ENCODE results near the gene ZNF70.

Gene ZNF70

DNA sequence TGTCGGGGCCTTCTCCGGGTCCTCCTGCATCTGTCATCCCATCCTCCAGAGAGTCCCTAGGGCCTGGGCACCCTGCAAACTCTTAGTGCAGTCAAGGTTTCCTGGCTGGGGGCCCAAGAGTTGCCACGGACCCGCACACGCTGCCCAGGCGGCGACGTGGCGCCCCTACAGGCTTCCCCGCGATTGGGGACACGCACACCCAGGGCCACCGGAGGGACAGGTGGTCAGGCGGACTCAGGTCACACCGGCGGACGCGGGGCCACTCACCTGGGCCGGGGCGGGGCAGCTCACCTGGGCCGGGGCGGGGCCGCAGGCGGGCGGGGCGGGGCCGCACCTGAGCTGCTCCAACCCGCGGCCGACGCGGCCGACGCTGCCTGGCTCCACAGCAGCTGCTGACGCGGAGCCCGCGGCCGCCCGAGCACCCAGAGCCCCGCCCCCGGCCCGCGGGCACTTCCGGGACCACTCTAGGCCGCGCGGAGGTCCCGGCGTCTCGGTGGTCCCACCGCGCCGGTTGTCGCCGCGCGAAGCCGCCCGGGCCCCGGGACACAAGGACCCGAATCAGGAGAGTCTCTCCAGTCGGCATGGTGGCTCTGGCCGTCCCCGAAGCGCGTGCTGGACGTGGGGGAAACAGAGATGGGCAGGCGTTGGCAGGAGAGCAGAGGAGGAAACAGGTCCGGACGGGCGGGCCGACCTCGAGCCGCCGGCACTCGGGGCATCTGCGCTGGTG is at the start of gene ZNF70:
TSS of gene ZNF70 (minus strand) at position 399 of the 727 bp plus-strand sequence. CDS start 5,972 bp downstream, outside the sequence.
- H3K27ac ChIP-seq = peak within 1 kb of the TSS; percentile 97
- TF ChIP-seq ZFX (IDR thresholded peaks at IDR 0.05; ENCODE audit: borderline replicate concordance) = no peak
- TF ChIP-seq, protein P1, sequence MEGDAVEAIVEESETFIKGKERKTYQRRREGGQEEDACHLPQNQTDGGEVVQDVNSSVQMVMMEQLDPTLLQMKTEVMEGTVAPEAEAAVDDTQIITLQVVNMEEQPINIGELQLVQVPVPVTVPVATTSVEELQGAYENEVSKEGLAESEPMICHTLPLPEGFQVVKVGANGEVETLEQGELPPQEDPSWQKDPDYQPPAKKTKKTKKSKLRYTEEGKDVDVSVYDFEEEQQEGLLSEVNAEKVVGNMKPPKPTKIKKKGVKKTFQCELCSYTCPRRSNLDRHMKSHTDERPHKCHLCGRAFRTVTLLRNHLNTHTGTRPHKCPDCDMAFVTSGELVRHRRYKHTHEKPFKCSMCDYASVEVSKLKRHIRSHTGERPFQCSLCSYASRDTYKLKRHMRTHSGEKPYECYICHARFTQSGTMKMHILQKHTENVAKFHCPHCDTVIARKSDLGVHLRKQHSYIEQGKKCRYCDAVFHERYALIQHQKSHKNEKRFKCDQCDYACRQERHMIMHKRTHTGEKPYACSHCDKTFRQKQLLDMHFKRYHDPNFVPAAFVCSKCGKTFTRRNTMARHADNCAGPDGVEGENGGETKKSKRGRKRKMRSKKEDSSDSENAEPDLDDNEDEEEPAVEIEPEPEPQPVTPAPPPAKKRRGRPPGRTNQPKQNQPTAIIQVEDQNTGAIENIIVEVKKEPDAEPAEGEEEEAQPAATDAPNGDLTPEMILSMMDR (IDR thresholded peaks at IDR 0.05) = peak; percentile 13; the same call in 1 of the 2 replicates

DNA sequence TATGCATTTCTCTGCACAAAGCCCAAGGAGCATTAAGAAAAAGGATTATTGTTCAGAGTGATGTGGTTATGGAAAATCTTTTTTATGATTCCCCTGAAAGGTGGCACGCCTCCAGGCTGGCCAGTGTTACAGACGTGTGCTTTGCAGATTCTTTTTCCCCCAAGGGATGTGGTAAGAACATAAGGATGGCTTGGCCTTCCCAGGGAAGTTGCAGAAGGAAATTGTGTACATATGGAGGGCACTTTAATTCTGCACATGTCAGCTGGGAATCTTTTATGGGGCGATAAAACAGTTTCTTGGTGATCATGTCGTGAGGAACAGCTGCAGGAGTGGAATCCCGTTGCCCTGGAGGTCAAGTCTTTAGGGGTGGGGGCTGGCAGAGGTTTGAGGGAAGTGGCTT is 45.5 kb upstream of the ZNF70 start:
- TF ChIP-seq, protein P1 (IDR thresholded peaks at IDR 0.05) = no peak
- no peak for TF ChIP-seq ZFX (IDR thresholded peaks at IDR 0.05; ENCODE audit: borderline replicate concordance)
- no peak overlapping the region for H3K27ac ChIP-seq

GRCh38 chr22:23793326-23793725 is 42.4 kb upstream of the ZNF70 start:
- TF ChIP-seq, protein P1 (IDR thresholded peaks at IDR 0.05) = no peak
- no peak for TF ChIP-seq ZFX (IDR thresholded peaks at IDR 0.05; ENCODE audit: borderline replicate concordance)
- H3K27ac ChIP-seq = no peak overlapping the region

DNA sequence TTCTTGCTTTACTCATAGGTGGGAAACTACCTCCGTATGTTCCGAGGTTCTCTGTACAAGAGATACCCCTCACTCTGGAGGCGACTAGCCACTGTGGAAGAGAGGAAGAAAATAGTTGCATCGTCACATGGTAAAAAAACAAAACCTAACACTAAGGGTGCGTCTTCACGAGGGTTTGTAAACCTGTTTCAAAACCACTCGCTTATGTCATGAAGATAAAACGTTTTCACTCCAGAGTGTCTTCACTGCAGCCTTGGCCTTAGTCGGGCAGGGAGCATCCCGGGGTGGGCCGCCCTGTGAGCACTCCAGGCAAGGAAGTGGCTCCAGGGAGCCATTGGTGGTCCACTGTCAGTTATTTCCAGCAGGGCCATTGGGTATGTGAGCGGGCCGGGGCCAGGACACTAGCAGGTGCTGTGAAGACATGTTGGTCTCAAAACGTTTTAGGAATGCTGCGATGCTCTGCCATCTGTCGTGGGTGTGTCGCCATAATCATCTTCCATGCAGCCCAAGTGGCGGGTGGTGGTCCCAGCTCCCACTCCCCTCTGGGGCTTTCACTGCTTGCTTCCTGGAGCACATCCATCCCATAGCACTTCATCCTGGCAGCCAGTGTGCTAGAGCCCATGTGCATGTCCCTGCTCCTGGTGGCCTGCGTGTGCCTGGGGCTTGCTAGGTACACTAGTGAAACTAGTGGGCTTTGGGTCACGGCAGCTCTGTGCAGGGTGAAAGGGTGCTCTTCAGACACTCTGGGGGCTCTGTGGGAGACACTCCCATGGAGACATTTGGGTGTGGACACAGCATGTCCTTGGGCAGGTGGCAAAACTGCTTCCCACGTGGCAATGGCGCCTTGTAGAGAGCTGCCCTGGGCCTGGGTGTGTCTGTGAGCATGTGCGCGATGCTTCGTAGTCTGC is 41.1 kb upstream of the ZNF70 start:
- H3K27ac ChIP-seq = no peak overlapping the region
- TF ChIP-seq, protein P1 (IDR thresholded peaks at IDR 0.05) = no peak
- no peak for TF ChIP-seq ZFX (IDR thresholded peaks at IDR 0.05; ENCODE audit: borderline replicate concordance)

- no peak for TF ChIP-seq ZFX (IDR thresholded peaks at IDR 0.05; ENCODE audit: borderline replicate concordance)
- TF ChIP-seq, protein P1 (IDR thresholded peaks at IDR 0.05) = no peak
- H3K27ac ChIP-seq = no peak overlapping the region
Measured at GRCh38 chr22:23790819-23791737, 40.2 kb upstream of the ZNF70 start.

- H3K27ac ChIP-seq = peak overlapping the region; percentile 98; the same call in 1 of the 2 replicates
Measured at GRCh38 chr22:23789638-23790037, 38.7 kb upstream of the ZNF70 start.

More at GRCh38 chr22:23789638-23790037, 38.7 kb upstream of the ZNF70 start:
- no peak for TF ChIP-seq ZFX (IDR thresholded peaks at IDR 0.05; ENCODE audit: borderline replicate concordance)
- TF ChIP-seq, protein P1 (IDR thresholded peaks at IDR 0.05) = no peak

Measured in 22Rv1 (cell line).